Skeletal muscle satellite cell (primary cell): ENCODE data around the gene USP20.
"Not testable (repeated sequence)": the region's sequence is repeated elsewhere in the genome, so short reads cannot be mapped to it uniquely, and the experiment has no call there.

Experiments
- H3K27me3 ChIP-seq: 2 replicates; pipeline ENCODE4 v1.7.0; 2013; ENCODE audit warnings: low read length; ENCODE audit not compliant: control insufficient read depth, insufficient read depth
- H3K36me3 ChIP-seq: 2 replicates; pipeline ENCODE4 v1.7.0; 2013; ENCODE audit warnings: mild to moderate bottlenecking, control low read depth, low read length; ENCODE audit not compliant: insufficient read depth
- H3K4me1 ChIP-seq: 2 replicates; pipeline ENCODE4 v1.7.0; 2013; ENCODE audit warnings: low read length; ENCODE audit not compliant: control insufficient read depth, insufficient read depth
- H3K4me2 ChIP-seq: 2 replicates; pipeline ENCODE4 v1.7.0; 2013; ENCODE audit warnings: mild to moderate bottlenecking, low read length
- H3K4me3 ChIP-seq: 2 replicates; pipeline ENCODE4 v1.7.0; 2013; ENCODE audit warnings: low read length
- H3K9ac ChIP-seq: 2 replicates; pipeline ENCODE4 v1.7.0; 2013; ENCODE audit warnings: mild to moderate bottlenecking, low read depth, low read length, moderate library complexity
- H3K9me3 ChIP-seq: replicated peaks from 2 replicates; pipeline ENCODE4 v1.7.0; 2013; ENCODE audit warnings: mild to moderate bottlenecking, control low read depth, low read length

The USP20 gene

GRCh38 chr9:129889122-129889940 lies 54.1 kb downstream of the USP20 start:
- Histone ChIP-seq H3K4me2 (no peak overlapping the region), H3K4me3 (no peak overlapping the region), H3K36me3 (peaks cover 6% of the 10 kb centered on the region), H3K4me1 (peaks cover 42% of the 10 kb centered on the region), H3K9ac (no peak overlapping the region), H3K27me3 (no peaks in the 10 kb centered on the region), H3K9me3 (no peaks in the 10 kb centered on the region)

- Histone ChIP-seq H3K27me3 (no peaks in the 10 kb centered on the region), H3K4me3 (no peak overlapping the region), H3K9me3 (no peaks in the 10 kb centered on the region), H3K9ac (no peak overlapping the region), H3K4me2 (no peak overlapping the region), H3K4me1 (peaks cover 34% of the 10 kb centered on the region), H3K36me3 (peaks cover 7% of the 10 kb centered on the region)
Observed at GRCh38 chr9:129889941-129890717, 54.9 kb downstream of the USP20 start.

- H3K4me3 ChIP-seq, H3K9ac ChIP-seq, H3K27me3 ChIP-seq, H3K9me3 ChIP-seq, H3K4me2 ChIP-seq: not testable (repeated sequence)
- Histone ChIP-seq H3K4me1 (peaks cover 29% of the 10 kb centered on the region), H3K36me3 (peaks cover 13% of the 10 kb centered on the region)
Observed at GRCh38 chr9:129890718-129891299, 55.6 kb downstream of the USP20 start.

GRCh38 chr9:129891569-129891968 lies 56.3 kb downstream of the USP20 start:
- Histone ChIP-seq H3K4me2 (no peak overlapping the region), H3K9me3 (no peaks in the 10 kb centered on the region), H3K9ac (no peak overlapping the region), H3K36me3 (peaks cover 16% of the 10 kb centered on the region), H3K4me1 (peaks cover 22% of the 10 kb centered on the region), H3K4me3 (no peak overlapping the region), H3K27me3 (no peaks in the 10 kb centered on the region)

GRCh38 chr9:129894120-129894823 lies 59.0 kb downstream of the USP20 start:
- Histone ChIP-seq H3K4me2 (no peak overlapping the region), H3K9me3 (no peaks in the 10 kb centered on the region), H3K4me3 (no peak overlapping the region), H3K4me1 (peaks cover 18% of the 10 kb centered on the region), H3K36me3 (peaks cover 16% of the 10 kb centered on the region), H3K9ac (no peak overlapping the region), H3K27me3 (no peaks in the 10 kb centered on the region)

GRCh38 chr9:129895376-129896268 lies 60.4 kb downstream of the USP20 start:
- no peak overlapping the region for H3K9ac ChIP-seq
- H3K4me2 ChIP-seq = no peak overlapping the region
- H3K9me3 ChIP-seq = no peaks in the 10 kb centered on the region
- no peak overlapping the region for H3K4me3 ChIP-seq
- peaks cover 14% of the 10 kb centered on the region for H3K36me3 ChIP-seq
- H3K4me1 ChIP-seq = peaks cover 18% of the 10 kb centered on the region
- H3K27me3 ChIP-seq = no peaks in the 10 kb centered on the region

GRCh38 chr9:129897263-129897662 lies 62.0 kb downstream of the USP20 start:
- Histone ChIP-seq H3K9ac (no peak overlapping the region), H3K9me3 (no peaks in the 10 kb centered on the region), H3K4me1 (peaks cover 9% of the 10 kb centered on the region), H3K36me3 (peaks cover 20% of the 10 kb centered on the region), H3K4me3 (no peak overlapping the region), H3K4me2 (no peak overlapping the region), H3K27me3 (no peaks in the 10 kb centered on the region)

GRCh38 chr9:129898185-129898584 lies 62.9 kb downstream of the USP20 start:
- Histone ChIP-seq H3K4me2 (no peak overlapping the region), H3K9me3 (no peaks in the 10 kb centered on the region), H3K27me3 (no peaks in the 10 kb centered on the region), H3K36me3 (peaks cover 24% of the 10 kb centered on the region), H3K9ac (no peak overlapping the region), H3K4me3 (no peak overlapping the region), H3K4me1 (no peaks in the 10 kb centered on the region)

GRCh38 chr9:129899620-129900019 lies 64.4 kb downstream of the USP20 start:
- Histone ChIP-seq H3K4me1 (peaks cover 2% of the 10 kb centered on the region), H3K27me3 (no peaks in the 10 kb centered on the region), H3K36me3 (peaks cover 24% of the 10 kb centered on the region), H3K9me3 (no peaks in the 10 kb centered on the region), H3K4me2 (no peak overlapping the region), H3K4me3 (no peak overlapping the region), H3K9ac (no peak overlapping the region)

GRCh38 chr9:129900263-129901027 lies 65.2 kb downstream of the USP20 start:
- H3K36me3 ChIP-seq = peaks cover 20% of the 10 kb centered on the region
- no peak overlapping the region for H3K4me3 ChIP-seq
- peaks cover 2% of the 10 kb centered on the region for H3K4me1 ChIP-seq

More at GRCh38 chr9:129900263-129901027, 65.2 kb downstream of the USP20 start:
- Histone ChIP-seq H3K9me3 (no peaks in the 10 kb centered on the region), H3K9ac (no peak overlapping the region), H3K4me2 (no peak overlapping the region), H3K27me3 (no peaks in the 10 kb centered on the region)
